ENCODE data around the gene DAB2IP.

DNA sequence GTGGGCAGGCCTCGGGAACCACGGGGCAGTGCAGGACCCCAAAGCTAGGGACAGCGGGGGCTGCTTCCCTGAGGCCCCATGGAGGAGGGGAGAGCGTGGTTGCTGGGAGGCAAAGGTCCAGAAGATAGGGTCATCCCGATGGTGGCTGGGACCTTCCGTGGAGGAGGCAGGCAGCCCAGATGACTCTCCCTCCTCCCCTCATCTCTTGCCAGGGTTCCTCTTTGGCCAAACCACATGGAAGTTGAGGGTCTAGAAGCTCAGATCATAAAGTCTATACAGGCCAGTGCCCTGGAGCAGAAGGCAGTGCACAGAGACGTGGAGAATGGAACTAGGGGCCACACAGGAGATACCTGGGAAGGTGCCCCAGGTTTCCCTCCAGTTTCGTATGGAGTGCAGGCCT is 22.6 kb downstream of the DAB2IP start:
- no peak for TF ChIP-seq EP300 (conservative IDR thresholded peaks at IDR 0.05; ENCODE audit: poor library complexity, severe bottlenecking)
- TF ChIP-seq CTCF (IDR thresholded peaks at IDR 0.05; ENCODE audit: poor library complexity, severe bottlenecking), result no peak
- no peak for TF ChIP-seq TAF1 (IDR thresholded peaks at IDR 0.05; ENCODE audit: low read depth)
- TF ChIP-seq POLR2AphosphoS5 (IDR thresholded peaks at IDR 0.05), result no peak

Data from neural cell (in vitro differentiated cells).